ENCODE data around the gene PAXX. TPM values are rescaled to one million over a fixed set of nuclear protein-coding genes. Genes with fewer than 3 reads are reported as not detected.

PAXX gene
- total RNA-seq, 2 donors from 2014 or later: 34.0 to 97.2 TPM

DNA sequence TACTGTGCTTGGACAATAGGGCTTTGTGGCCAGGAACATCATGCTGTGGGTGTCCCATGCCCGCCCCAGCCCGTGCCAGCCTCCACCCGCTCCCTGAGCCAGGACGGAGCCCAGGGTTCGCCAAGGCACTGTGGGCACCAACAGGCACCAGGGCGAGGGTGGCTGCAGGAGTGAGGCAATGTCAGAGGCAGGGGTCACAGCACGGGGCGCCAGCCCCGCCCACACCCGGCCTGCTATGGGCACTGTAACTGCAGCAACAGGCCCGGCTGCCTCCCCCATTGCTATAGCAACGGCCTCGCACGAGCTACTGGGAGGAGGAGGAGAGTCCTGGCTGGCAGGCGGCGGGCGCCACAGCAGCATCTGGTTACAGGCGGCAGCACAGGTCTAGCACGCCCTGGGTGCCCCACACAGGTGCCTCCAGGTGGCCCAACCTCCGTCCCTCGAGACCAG is 33.3 kb downstream of the PAXX start:
- no peak overlapping the region for H3K4me3 ChIP-seq
- H3K36me3 ChIP-seq (replicated peaks in 1 of 2; ENCODE audit: insufficient read depth in 1 of 2, low read depth in 2 of 2): no peaks in the 10 kb centered on the region
- H3K9me3 ChIP-seq: no peaks in the 10 kb centered on the region
- DNase-seq: peak; percentile 51 to 84 (median 79)
- TF ChIP-seq, protein P1, sequence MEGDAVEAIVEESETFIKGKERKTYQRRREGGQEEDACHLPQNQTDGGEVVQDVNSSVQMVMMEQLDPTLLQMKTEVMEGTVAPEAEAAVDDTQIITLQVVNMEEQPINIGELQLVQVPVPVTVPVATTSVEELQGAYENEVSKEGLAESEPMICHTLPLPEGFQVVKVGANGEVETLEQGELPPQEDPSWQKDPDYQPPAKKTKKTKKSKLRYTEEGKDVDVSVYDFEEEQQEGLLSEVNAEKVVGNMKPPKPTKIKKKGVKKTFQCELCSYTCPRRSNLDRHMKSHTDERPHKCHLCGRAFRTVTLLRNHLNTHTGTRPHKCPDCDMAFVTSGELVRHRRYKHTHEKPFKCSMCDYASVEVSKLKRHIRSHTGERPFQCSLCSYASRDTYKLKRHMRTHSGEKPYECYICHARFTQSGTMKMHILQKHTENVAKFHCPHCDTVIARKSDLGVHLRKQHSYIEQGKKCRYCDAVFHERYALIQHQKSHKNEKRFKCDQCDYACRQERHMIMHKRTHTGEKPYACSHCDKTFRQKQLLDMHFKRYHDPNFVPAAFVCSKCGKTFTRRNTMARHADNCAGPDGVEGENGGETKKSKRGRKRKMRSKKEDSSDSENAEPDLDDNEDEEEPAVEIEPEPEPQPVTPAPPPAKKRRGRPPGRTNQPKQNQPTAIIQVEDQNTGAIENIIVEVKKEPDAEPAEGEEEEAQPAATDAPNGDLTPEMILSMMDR (IDR thresholded peaks at IDR 0.05): no peak
- TF ChIP-seq POLR2A (IDR thresholded peaks at IDR 0.05): no peak
- peak overlapping the region in 3 of 4 donors; percentile 4 to 57 (median 12) for H3K27ac ChIP-seq
- WGBS, 2 donors: 51 to 56% methylated on average over 10 to 17 of the region's 21 CpGs
- peaks cover 41% of the 10 kb centered on the region for H3K4me1 ChIP-seq
- intact Hi-C loops (cut with DNase I): no loop called here
- no peaks in the 10 kb centered on the region for H3K27me3 ChIP-seq
- peak; percentile 9 for ATAC-seq

- intact Hi-C loops (cut with DNase I): no loop called here
- Histone ChIP-seq H3K4me3 (no peak overlapping the region), H3K9me3 (no peaks in the 10 kb centered on the region), H3K4me1 (peaks cover 41% of the 10 kb centered on the region), H3K27me3 (no peaks in the 10 kb centered on the region), H3K27ac (peak overlapping the region; percentile 20 to 68 (median 48)), H3K36me3 (replicated peaks in 1 of 2; ENCODE audit: insufficient read depth in 1 of 2, low read depth in 2 of 2) (no peaks in the 10 kb centered on the region)
- DNase-seq (no peak), ATAC-seq (no peak)
- 80 to 88% methylated on average over 2 of the region's 2 CpGs for WGBS, 2 donors
- TF ChIP-seq POLR2A (IDR thresholded peaks at IDR 0.05): no peak
- TF ChIP-seq, protein P1 (IDR thresholded peaks at IDR 0.05): no peak
These were observed 34.2 kb downstream of the PAXX start for GRCh38 chr9:137026384-137026783.

DNA sequence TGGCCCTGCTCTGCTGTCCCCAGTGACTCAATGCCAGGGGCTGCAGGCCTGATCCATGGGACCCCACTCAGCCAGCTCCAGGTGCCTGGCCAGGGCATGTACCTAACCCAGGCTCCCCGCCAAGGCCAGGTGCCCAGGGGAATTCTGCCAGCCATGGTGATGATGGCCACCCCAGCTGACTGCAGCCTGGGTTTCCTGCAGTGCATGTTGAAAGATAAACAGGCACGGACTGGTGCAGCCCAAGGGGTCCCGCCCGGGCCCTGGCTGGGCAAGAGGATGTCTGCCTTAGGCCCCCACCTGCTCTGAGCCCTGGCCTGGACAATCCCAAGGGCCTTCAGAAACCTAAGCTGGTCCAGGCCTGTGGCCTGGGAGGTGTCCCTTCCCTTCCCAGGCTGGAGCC is 34.6 kb downstream of the PAXX start:
- Histone ChIP-seq H3K4me3 (no peak overlapping the region), H3K27me3 (no peaks in the 10 kb centered on the region), H3K9me3 (no peaks in the 10 kb centered on the region), H3K36me3 (replicated peaks in 1 of 2; ENCODE audit: insufficient read depth in 1 of 2, low read depth in 2 of 2) (no peaks in the 10 kb centered on the region), H3K4me1 (peaks cover 41% of the 10 kb centered on the region), H3K27ac (peak overlapping the region; percentile 20 to 68 (median 48))
- no peak for TF ChIP-seq POLR2A (IDR thresholded peaks at IDR 0.05)
- TF ChIP-seq, protein P1 (IDR thresholded peaks at IDR 0.05): no peak
- ATAC-seq: peak; percentile 12
- DNase-seq: peak; percentile 74 to 89 (median 84)
- WGBS, 2 donors: 19% methylated on average over 4 of the region's 4 CpGs; no CpG with 5 or more reads in 1 of the 2 donors
- intact Hi-C loops (cut with DNase I): no loop called here

GRCh38 chr9:137027369-137028262 is 35.4 kb downstream of the PAXX start, which contains the start of gene ABCA2:
Gene ABCA2, minus strand, starts transcription at chr9:137028237. Its CDS starts 97 bp downstream, at chr9:137028140.
- ATAC-seq: peak; percentile 8
- peaks cover 41% of the 10 kb centered on the region for H3K4me1 ChIP-seq

More at GRCh38 chr9:137027369-137028262, 35.4 kb downstream of the PAXX start, which contains the start of gene ABCA2:
- 4 to 21% methylated on average over 4 to 69 of the region's 95 CpGs for WGBS, 2 donors
- intact Hi-C loops (cut with DNase I): no loop called here
- Histone ChIP-seq H3K4me3 (peak within 1 kb of the TSS; percentile 51 to 62), H3K27ac (peak within 1 kb of the TSS; percentile 39 to 70 (median 55)), H3K9me3 (no peaks in the 10 kb centered on the region), H3K36me3 (replicated peaks in 1 of 2; ENCODE audit: insufficient read depth in 1 of 2, low read depth in 2 of 2) (no peaks in the 10 kb centered on the region), H3K27me3 (no peaks in the 10 kb centered on the region)
- TF ChIP-seq POLR2A (IDR thresholded peaks at IDR 0.05): no peak
- TF ChIP-seq, protein P1 (IDR thresholded peaks at IDR 0.05): no peak
- DNase-seq: peak in 2 of 4 donors; percentile 39 to 47

Measured in body of pancreas (tissue), 4 donors.